Fibroblast of lung (primary cell): Measurements from ENCODE around the gene ANKRD18B.
"Not testable (repeated sequence)": the region's sequence is repeated elsewhere in the genome, so short reads cannot be mapped to it uniquely, and the experiment has no call there.

ENCODE experiments used
- CTCF ChIP-seq, 2 donors: IDR thresholded peaks in 1 of 2; conservative IDR thresholded peaks in 1 of 2; 1 replicate in 1 of 2; 2 replicates in 1 of 2; pipeline ENCODE4 v1.5.1; 2011 to 2012; ENCODE audit warnings: low read length in 2 of 2, control low read depth in 1 of 2, inconsistent platforms in 1 of 2, low read depth in 1 of 2, mild to moderate bottlenecking in 1 of 2
- EZH2 ChIP-seq: IDR thresholded peaks from 2 replicates; pipeline ENCODE4 v1.5.1; 2012; ENCODE audit warnings: low read length, control low read depth, mild to moderate bottlenecking; ENCODE audit errors: missing control alignments

- TF ChIP-seq CTCF (conservative IDR thresholded peaks at IDR 0.05 in 1 of 2, IDR thresholded peaks at IDR 0.05 in 1 of 2; ENCODE audit: low read depth in 1 of 2, low read length in 2 of 2); EZH2: not testable (repeated sequence)
Observed at GRCh38 chr9:33511184-33511517, 12.9 kb upstream of the ANKRD18B start.
